ENCODE measurements around the gene JMJD4. TPM values are rescaled to one million over a fixed set of nuclear protein-coding genes. Genes with fewer than 3 reads are reported as not detected.
A peak's percentile ranks its signal among the peaks of the same experiment; 100 is the strongest.

The JMJD4 gene
- total RNA-seq, 1 donor from 2014 or later = 33.9 TPM

DNA sequence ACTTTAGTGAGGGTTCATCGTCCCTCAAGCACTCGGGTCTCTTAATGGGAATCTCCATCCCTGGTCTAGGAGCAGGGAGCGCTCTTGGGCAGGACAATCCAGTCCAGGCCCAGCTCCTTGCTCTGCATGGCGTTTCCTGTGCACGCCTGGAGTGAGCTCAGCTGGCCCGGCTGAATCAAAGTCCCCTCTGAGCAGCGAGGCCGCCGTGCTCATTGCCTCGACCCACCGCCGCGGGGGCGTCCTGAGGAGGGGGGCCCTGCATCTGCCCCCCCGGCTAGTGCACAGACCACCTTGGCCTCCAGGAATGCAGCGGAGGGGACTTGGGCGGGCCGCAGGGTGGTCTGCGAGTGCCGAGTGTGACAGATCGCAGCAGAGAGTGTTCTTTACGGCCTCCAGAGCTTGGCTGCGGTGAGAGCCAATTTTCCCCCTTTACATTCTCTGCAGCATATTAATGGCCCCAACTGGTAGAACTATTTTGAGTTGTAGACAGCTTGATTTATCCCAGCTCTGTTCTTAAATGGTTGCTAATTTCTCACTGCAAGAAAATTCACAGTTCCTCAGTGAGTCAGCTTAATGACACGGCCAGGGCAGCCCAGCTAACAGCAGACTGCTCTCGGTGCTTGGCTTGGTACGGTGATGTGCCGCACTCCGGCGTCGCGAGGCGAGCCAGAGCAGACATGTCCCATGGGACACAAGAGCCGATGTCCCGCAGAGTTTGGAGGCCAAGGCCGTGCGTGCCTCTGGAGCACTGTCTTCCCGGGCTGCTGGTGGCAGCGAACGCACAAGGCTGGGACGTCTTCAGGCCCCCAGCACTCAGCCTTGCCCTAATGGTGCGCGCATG is 39.9 kb upstream of the JMJD4 start:
- intact Hi-C loops (cut with micrococcal nuclease) = no loop called here
- H3K27me3 Mint-ChIP-seq (ENCODE audit: insufficient read depth) = no peaks in the 10 kb centered on the region
- H3K27ac Mint-ChIP-seq = no peak overlapping the region
- peaks cover 22% of the 10 kb centered on the region for H3K36me3 Mint-ChIP-seq (ENCODE audit: low read depth)
- no peaks in the 10 kb centered on the region for H3K9me3 Mint-ChIP-seq
- no peak for DNase-seq (ENCODE audit: low spot score)
- peaks cover 24% of the 10 kb centered on the region for H3K4me1 Mint-ChIP-seq (ENCODE audit: low read depth)
- no peak overlapping the region for H3K4me3 Mint-ChIP-seq

GRCh38 chr1:227774051-227774731 is 39.1 kb upstream of the JMJD4 start:
- Mint-ChIP-seq H3K27me3 (ENCODE audit: insufficient read depth) (no peaks in the 10 kb centered on the region), H3K4me1 (ENCODE audit: low read depth) (peaks cover 24% of the 10 kb centered on the region), H3K9me3 (no peaks in the 10 kb centered on the region), H3K27ac (peak overlapping the region; percentile 30), H3K4me3 (peak overlapping the region; percentile 35), H3K36me3 (ENCODE audit: low read depth) (peaks cover 22% of the 10 kb centered on the region)
- intact Hi-C loops (cut with micrococcal nuclease) = no loop called here
- DNase-seq (ENCODE audit: low spot score) = peak; percentile 41

GRCh38 chr1:227773558-227773957 is 38.5 kb upstream of the JMJD4 start:
- H3K9me3 Mint-ChIP-seq = no peaks in the 10 kb centered on the region
- no peaks in the 10 kb centered on the region for H3K27me3 Mint-ChIP-seq (ENCODE audit: insufficient read depth)
- H3K36me3 Mint-ChIP-seq (ENCODE audit: low read depth) = peaks cover 27% of the 10 kb centered on the region
- DNase-seq (ENCODE audit: low spot score) = no peak
- intact Hi-C loops (cut with micrococcal nuclease) = no loop called here
- H3K4me1 Mint-ChIP-seq (ENCODE audit: low read depth) = peaks cover 27% of the 10 kb centered on the region
- H3K4me3 Mint-ChIP-seq = no peak overlapping the region
- H3K27ac Mint-ChIP-seq = no peak overlapping the region

- no peak for DNase-seq (ENCODE audit: low spot score)
- Mint-ChIP-seq H3K4me1 (ENCODE audit: low read depth) (peaks cover 45% of the 10 kb centered on the region), H3K4me3 (no peak overlapping the region), H3K9me3 (no peaks in the 10 kb centered on the region), H3K27ac (no peak overlapping the region), H3K36me3 (ENCODE audit: low read depth) (peaks cover 39% of the 10 kb centered on the region), H3K27me3 (ENCODE audit: insufficient read depth) (no peaks in the 10 kb centered on the region)
- intact Hi-C loops (cut with micrococcal nuclease) = no loop called here
Measured at GRCh38 chr1:227771771-227772170, 36.7 kb upstream of the JMJD4 start.

DNA sequence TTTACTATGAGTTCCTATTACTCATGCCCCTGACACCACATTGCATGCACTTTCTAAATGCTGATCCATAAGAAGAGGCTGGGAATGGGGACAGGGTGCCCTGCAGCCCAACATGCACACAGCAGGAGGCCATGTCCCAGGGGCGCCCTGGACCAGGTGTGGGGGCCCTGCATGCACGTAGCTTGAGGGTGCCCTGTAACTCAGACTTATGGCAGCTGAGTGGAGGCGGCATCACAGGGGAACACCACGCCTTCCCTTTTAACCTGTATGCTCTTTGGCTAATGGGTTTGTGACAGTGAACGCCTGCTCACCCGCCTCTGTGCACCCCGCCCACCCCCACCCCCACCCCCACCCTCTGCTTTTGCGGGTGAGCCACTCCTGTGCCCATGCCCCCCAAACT is 36.2 kb upstream of the JMJD4 start:
- H3K27me3 Mint-ChIP-seq (ENCODE audit: insufficient read depth) = no peaks in the 10 kb centered on the region

GRCh38 chr1:227770812-227771211 is 35.7 kb upstream of the JMJD4 start:
- Mint-ChIP-seq H3K4me3 (no peak overlapping the region), H3K9me3 (no peaks in the 10 kb centered on the region), H3K4me1 (ENCODE audit: low read depth) (peaks cover 49% of the 10 kb centered on the region), H3K27ac (no peak overlapping the region), H3K36me3 (ENCODE audit: low read depth) (peaks cover 35% of the 10 kb centered on the region), H3K27me3 (ENCODE audit: insufficient read depth) (no peaks in the 10 kb centered on the region)
- DNase-seq (ENCODE audit: low spot score) = no peak
- intact Hi-C loops (cut with micrococcal nuclease) = no loop called here

More for the DNA sequence above, 36.2 kb upstream of the JMJD4 start:
- H3K4me3 Mint-ChIP-seq = no peak overlapping the region
- peaks cover 39% of the 10 kb centered on the region for H3K36me3 Mint-ChIP-seq (ENCODE audit: low read depth)
- H3K27ac Mint-ChIP-seq = no peak overlapping the region
- intact Hi-C loops (cut with micrococcal nuclease) = no loop called here
- H3K9me3 Mint-ChIP-seq = no peaks in the 10 kb centered on the region
- peaks cover 48% of the 10 kb centered on the region for H3K4me1 Mint-ChIP-seq (ENCODE audit: low read depth)
- no peak for DNase-seq (ENCODE audit: low spot score)

- Mint-ChIP-seq H3K9me3 (no peaks in the 10 kb centered on the region), H3K4me1 (ENCODE audit: low read depth) (peaks cover 57% of the 10 kb centered on the region), H3K27me3 (ENCODE audit: insufficient read depth) (no peaks in the 10 kb centered on the region)
Measured at GRCh38 chr1:227769936-227770494, 34.9 kb upstream of the JMJD4 start.

GRCh38 chr1:227769047-227769935 is 34.2 kb upstream of the JMJD4 start:
- DNase-seq (ENCODE audit: low spot score) = no peak
- Mint-ChIP-seq H3K27me3 (ENCODE audit: insufficient read depth) (no peaks in the 10 kb centered on the region), H3K4me3 (no peak overlapping the region), H3K36me3 (ENCODE audit: low read depth) (peaks cover 36% of the 10 kb centered on the region), H3K9me3 (no peaks in the 10 kb centered on the region), H3K27ac (no peak overlapping the region), H3K4me1 (ENCODE audit: low read depth) (peaks cover 55% of the 10 kb centered on the region)
- intact Hi-C loops (cut with micrococcal nuclease) = loop anchor here (10.0 kb wide), 3 partner anchors 316 to 716 kb away; partner anchors contain the start of genes ARF1, RNF187 and TRIM11

More at GRCh38 chr1:227769936-227770494, 34.9 kb upstream of the JMJD4 start:
- intact Hi-C loops (cut with micrococcal nuclease) = loop anchor here (10.0 kb wide), 3 partner anchors 315 to 715 kb away; partner anchors contain the start of genes ARF1, RNF187 and TRIM11
- no peak overlapping the region for H3K27ac Mint-ChIP-seq
- DNase-seq (ENCODE audit: low spot score) = no peak
- H3K4me3 Mint-ChIP-seq = no peak overlapping the region
- peaks cover 35% of the 10 kb centered on the region for H3K36me3 Mint-ChIP-seq (ENCODE audit: low read depth)

DNA sequence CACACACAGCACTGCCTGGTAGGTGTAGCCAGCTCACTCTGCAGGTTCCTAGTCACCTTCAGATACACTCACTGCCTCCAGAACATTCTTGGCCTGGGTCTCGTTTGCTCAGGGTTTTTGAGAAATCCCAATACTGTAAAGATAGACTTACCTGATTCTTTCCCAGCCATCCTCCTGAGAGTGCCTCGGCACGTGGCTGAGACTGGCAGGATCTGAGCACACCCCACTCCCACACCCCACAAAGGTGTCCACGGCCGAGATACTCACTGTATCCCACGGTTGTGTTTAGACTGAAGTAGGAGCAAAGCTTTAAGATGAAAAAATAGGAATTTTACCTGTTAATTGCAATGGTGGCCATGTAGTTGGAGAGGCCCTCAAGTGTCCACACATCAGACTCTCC is 33.5 kb upstream of the JMJD4 start:
- Mint-ChIP-seq H3K9me3 (no peaks in the 10 kb centered on the region), H3K4me1 (ENCODE audit: low read depth) (peaks cover 55% of the 10 kb centered on the region), H3K36me3 (ENCODE audit: low read depth) (peaks cover 37% of the 10 kb centered on the region), H3K4me3 (no peak overlapping the region), H3K27ac (no peak overlapping the region), H3K27me3 (ENCODE audit: insufficient read depth) (no peaks in the 10 kb centered on the region)
- intact Hi-C loops (cut with micrococcal nuclease) = loop anchor here (10.0 kb wide), 3 partner anchors 316 to 716 kb away; partner anchors contain the start of genes ARF1, RNF187 and TRIM11
- no peak for DNase-seq (ENCODE audit: low spot score)

DNA sequence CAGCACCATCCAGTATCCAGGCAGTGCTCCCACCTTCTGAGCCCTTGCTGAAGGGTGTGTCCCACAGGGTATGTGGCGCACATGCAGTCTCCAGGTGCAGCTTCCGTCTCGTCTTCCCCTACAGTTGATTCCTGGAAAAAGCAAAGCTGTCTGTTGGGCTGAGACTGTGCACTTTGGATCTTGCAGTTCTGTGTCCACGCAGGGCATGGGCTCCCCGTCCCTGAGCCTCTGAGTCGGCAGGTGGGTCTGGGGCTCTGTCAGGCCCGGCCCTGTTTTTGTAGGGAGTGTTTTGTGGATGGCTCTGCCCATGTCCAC is 33.0 kb upstream of the JMJD4 start:
- no peak overlapping the region for H3K27ac Mint-ChIP-seq
- peaks cover 37% of the 10 kb centered on the region for H3K36me3 Mint-ChIP-seq (ENCODE audit: low read depth)
- H3K4me1 Mint-ChIP-seq (ENCODE audit: low read depth) = peaks cover 53% of the 10 kb centered on the region
- no peaks in the 10 kb centered on the region for H3K27me3 Mint-ChIP-seq (ENCODE audit: insufficient read depth)
- no peak for DNase-seq (ENCODE audit: low spot score)
- peak overlapping the region; percentile 0 for H3K4me3 Mint-ChIP-seq
- H3K9me3 Mint-ChIP-seq = no peaks in the 10 kb centered on the region
- intact Hi-C loops (cut with micrococcal nuclease) = loop anchor here (10.0 kb wide), 3 partner anchors 317 to 717 kb away; partner anchors contain the start of genes ARF1, RNF187 and TRIM11

DNA sequence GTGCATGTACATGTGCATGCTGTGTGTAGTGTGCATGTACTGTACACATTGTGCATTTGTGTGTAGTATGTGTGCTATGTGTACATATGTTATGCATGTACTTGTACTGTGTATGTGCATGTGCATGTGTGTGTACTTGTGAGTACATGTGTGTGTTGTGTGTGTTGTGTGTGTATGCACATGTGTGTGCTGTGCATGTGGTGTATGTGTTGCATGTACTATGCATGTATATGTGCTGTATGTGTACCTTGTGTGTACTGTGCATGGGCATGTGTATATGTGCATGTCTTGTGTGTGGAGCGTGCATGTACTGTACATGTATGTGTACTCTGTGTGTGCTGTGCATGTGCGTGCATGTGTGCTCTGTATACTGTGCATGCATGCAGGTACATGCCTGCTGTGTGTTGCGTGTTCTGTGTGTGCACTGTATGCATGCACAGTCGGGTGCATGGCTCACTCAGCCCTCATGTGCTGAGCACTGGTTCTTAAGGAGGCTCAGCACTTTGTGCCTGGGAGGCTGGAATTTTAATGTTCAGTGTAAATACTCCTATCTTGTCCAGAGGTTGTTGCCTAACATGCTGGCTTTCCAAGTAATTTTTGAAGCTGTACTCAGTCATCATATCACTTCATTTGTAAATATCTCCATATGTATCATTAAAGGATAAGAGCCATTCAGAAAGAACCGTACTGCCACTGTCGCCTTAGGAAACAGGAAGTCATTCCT is 32.5 kb upstream of the JMJD4 start:
- peaks cover 36% of the 10 kb centered on the region for H3K36me3 Mint-ChIP-seq (ENCODE audit: low read depth)
- intact Hi-C loops (cut with micrococcal nuclease) = loop anchor here (10.0 kb wide), 3 partner anchors 317 to 717 kb away; partner anchors contain the start of genes ARF1, RNF187 and TRIM11
- no peaks in the 10 kb centered on the region for H3K27me3 Mint-ChIP-seq (ENCODE audit: insufficient read depth)
- peak overlapping the region; percentile 42 for H3K4me3 Mint-ChIP-seq
- H3K9me3 Mint-ChIP-seq = no peaks in the 10 kb centered on the region
- H3K27ac Mint-ChIP-seq = peak overlapping the region; percentile 40
- H3K4me1 Mint-ChIP-seq (ENCODE audit: low read depth) = peaks cover 58% of the 10 kb centered on the region
- no peak for DNase-seq (ENCODE audit: low spot score)

Measured in activated T-helper 1 cell treated with anti-CD3 and anti-CD28 coated beads, Interleukin-12 subunit alpha, Interleukin-12 subunit beta, Interleukin-2, Interleukin-4 antibody, amounts not matched to agents 30 ng/mL and 10 ng/mL and 1 ng/mL, durations not matched to agents 14 hours and 24 hours and 36 hours (primary cell).